ENCODE data around the gene FBLN5.

- no peak for TF ChIP-seq KLF16 (IDR thresholded peaks at IDR 0.05)
- no peak for TF ChIP-seq BRF2 (IDR thresholded peaks at IDR 0.05; ENCODE audit: borderline replicate concordance, insufficient read depth, insufficient read length)
- no peak for TF ChIP-seq HMG20A (CRISPR knock-in tag; conservative IDR thresholded peaks at IDR 0.05)
- TF ChIP-seq KLF1 (tag; IDR thresholded peaks at IDR 0.05), result no peak
- TF ChIP-seq BRD9 (IDR thresholded peaks at IDR 0.05; ENCODE audit: low read depth, partially characterized antibody), result no peak
These were observed 62.8 kb downstream of the FBLN5 start for GRCh38 chr14:91884664-91885063.

Data from K562 (cell line).